Amygdala (tissue), 56 donors: Measurements from ENCODE around the gene PIEZO1.
"Not testable (repeated sequence)": the region's sequence is repeated elsewhere in the genome, so short reads cannot be mapped to it uniquely, and the experiment has no call there.

ENCODE experiments used
- DNase-seq, 56 donors: peaks; one replicate each; lab custom pipeline; 2025; lab: John Stamatoyannopoulos, UW

PIEZO1 gene

GRCh38 chr16:88805887-88806393 lies 20.9 kb upstream of the PIEZO1 start:
- DNase-seq = no peak

GRCh38 chr16:88805340-88805715 lies 20.3 kb upstream of the PIEZO1 start:
- DNase-seq = no peak

GRCh38 chr16:88804552-88805339 lies 19.7 kb upstream of the PIEZO1 start:
- DNase-seq = peak in 3 of 56 donors; percentile 5 to 26 (median 12)

- no peak for DNase-seq
Measured at GRCh38 chr16:88804173-88804551, 19.1 kb upstream of the PIEZO1 start.

GRCh38 chr16:88803264-88803987 lies 18.4 kb upstream of the PIEZO1 start, which contains the start of gene CDT1:
CDT1 (plus strand) TSS chr16:88803789; CDS start chr16:88803832, 43 bp downstream.
- DNase-seq = peak in 46 of 56 donors; percentile 29 to 84 (median 64)

- no peak for DNase-seq
Measured at GRCh38 chr16:88800277-88800592, 15.2 kb upstream of the PIEZO1 start.

- no peak for DNase-seq
Measured at GRCh38 chr16:88799569-88800276, 14.7 kb upstream of the PIEZO1 start.

- no peak for DNase-seq
Measured at GRCh38 chr16:88798772-88799455, 13.9 kb upstream of the PIEZO1 start.

- no peak for DNase-seq
Measured at GRCh38 chr16:88798073-88798472, 13.1 kb upstream of the PIEZO1 start.

- no peak for DNase-seq
Measured at GRCh38 chr16:88796278-88796677, 11.3 kb upstream of the PIEZO1 start.

GRCh38 chr16:88793251-88793954 lies 8.4 kb upstream of the PIEZO1 start:
- no peak for DNase-seq

GRCh38 chr16:88792668-88793250 lies 7.7 kb upstream of the PIEZO1 start:
- no peak for DNase-seq

GRCh38 chr16:88792078-88792550 lies 7.1 kb upstream of the PIEZO1 start:
- DNase-seq = no peak

- peak in 2 of 56 donors; percentile 35 to 39 for DNase-seq
Measured at GRCh38 chr16:88790312-88791211, 5.5 kb upstream of the PIEZO1 start.

- peak in 1 of 56 donors; percentile 21 for DNase-seq
Measured at GRCh38 chr16:88789594-88789993, 4.6 kb upstream of the PIEZO1 start.

- DNase-seq = not testable (repeated sequence)
Measured at GRCh38 chr16:88788749-88789148, 3.7 kb upstream of the PIEZO1 start.

- DNase-seq = no peak
Measured at GRCh38 chr16:88787579-88788314, 2.7 kb upstream of the PIEZO1 start.

- DNase-seq = peak in 1 of 56 donors; percentile 53
Measured at GRCh38 chr16:88784856-88785105, 239 bp downstream of the PIEZO1 start.
